ENCODE measurements around the gene CDS2. TPM values are rescaled to one million over a fixed set of nuclear protein-coding genes. Genes with fewer than 3 reads are reported as not detected.
A peak's percentile ranks its signal among the peaks of the same experiment; 100 is the strongest.

The CDS2 gene
- polyA plus RNA-seq (2012; ENCODE audit: insufficient read length, low read depth): 11.9 TPM

GRCh38 chr20:5126512-5127203, at the start of gene CDS2:
TSS of gene CDS2 (plus strand) at chr20:5127008. CDS start at chr20:5127093, 85 bp downstream.
- TF ChIP-seq REST (IDR thresholded peaks at IDR 0.05; ENCODE audit: insufficient read depth in 1 of 2, low read depth in 2 of 2, low read length in 2 of 2) (peak in 1 of 2 experiments; percentile 49; a peak in 1 of 4 replicates), FOXP2 (optimal IDR thresholded peaks at IDR 0.05; ENCODE audit: borderline replicate concordance, extremely low read depth, extremely low read length, insufficient read depth) (peak; percentile 22), SIN3A (IDR thresholded peaks at IDR 0.05; ENCODE audit: borderline replicate concordance, insufficient read depth, low read length) (peak; percentile 40; the same call in 1 of the 2 replicates), TAF1 (IDR thresholded peaks at IDR 0.05; ENCODE audit: borderline replicate concordance, insufficient read depth, low read length) (0 out of 2 replicates have a peak, but pooled peaks have one; percentile 43), POLR2AphosphoS5 (IDR thresholded peaks at IDR 0.05; ENCODE audit: low read depth, low read length) (no peak; the same call in 1 of the 2 replicates)

DNA sequence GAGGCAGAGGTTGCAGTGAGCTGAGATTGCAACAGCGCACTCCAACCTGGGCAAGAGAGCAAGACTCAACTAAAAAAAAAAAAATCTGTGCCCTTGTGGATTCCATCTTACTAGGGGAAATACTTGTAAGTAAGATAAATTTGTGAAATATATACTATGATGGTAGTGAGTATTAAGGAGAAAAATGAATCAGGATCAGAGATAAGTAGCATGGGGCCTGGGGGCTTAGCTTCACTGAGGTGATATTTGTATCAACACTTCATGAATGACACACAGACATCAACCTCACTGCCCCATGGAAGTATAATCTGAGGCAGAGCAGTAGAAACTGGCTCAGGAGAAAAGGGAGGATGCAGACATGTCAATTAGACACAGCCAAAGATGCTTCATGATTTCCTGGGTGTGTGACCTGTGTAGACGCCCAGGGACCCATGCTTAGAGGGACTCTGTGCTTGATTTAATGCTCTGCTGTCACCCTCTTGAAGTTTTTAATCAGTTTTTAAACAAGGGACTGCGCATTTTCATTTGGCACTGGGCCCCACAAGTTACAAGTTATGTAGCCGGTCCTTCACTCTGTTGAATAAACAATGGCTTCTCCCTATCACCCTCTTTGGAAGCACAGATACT, 48.9 kb upstream of the CDS2 start:
- TF ChIP-seq TAF1 (IDR thresholded peaks at IDR 0.05; ENCODE audit: borderline replicate concordance, insufficient read depth, low read length): no peak
- TF ChIP-seq POLR2AphosphoS5 (IDR thresholded peaks at IDR 0.05; ENCODE audit: low read depth, low read length): no peak
- TF ChIP-seq FOXP2 (optimal IDR thresholded peaks at IDR 0.05; ENCODE audit: borderline replicate concordance, extremely low read depth, extremely low read length, insufficient read depth): no peak
- no peak for TF ChIP-seq REST (IDR thresholded peaks at IDR 0.05; ENCODE audit: insufficient read depth in 1 of 2, low read depth in 2 of 2, low read length in 2 of 2)
- TF ChIP-seq SIN3A (IDR thresholded peaks at IDR 0.05; ENCODE audit: borderline replicate concordance, insufficient read depth, low read length): no peak

DNA sequence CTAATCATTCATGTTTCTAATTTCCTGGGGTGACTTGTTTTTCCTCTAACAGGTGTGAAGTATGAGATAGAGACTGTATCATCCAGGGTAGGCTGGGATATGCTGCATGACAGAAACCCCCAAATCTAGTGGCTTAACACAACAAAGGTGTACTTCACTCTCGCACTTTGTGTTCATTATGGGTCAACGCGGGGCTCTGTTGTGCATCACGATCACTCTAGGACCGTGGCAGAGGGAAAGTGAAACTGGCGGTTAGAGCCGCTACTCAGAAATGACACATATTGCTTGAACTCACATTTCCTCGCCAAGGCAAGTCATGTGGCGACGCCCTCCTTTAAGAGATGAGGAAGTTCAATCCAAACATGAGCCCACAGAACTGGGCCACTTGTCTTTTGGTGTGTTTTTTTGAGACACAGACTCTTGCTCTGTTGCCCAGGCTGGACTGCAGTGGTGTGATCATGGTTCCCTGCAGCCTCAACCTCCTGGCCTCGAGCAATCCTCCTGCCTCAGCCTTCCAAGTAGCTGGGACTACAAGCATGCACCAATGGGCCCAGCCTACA, 48.3 kb upstream of the CDS2 start:
- TF ChIP-seq POLR2AphosphoS5 (IDR thresholded peaks at IDR 0.05; ENCODE audit: low read depth, low read length) (no peak), SIN3A (IDR thresholded peaks at IDR 0.05; ENCODE audit: borderline replicate concordance, insufficient read depth, low read length) (no peak), FOXP2 (optimal IDR thresholded peaks at IDR 0.05; ENCODE audit: borderline replicate concordance, extremely low read depth, extremely low read length, insufficient read depth) (no peak), REST (IDR thresholded peaks at IDR 0.05; ENCODE audit: insufficient read depth in 1 of 2, low read depth in 2 of 2, low read length in 2 of 2) (no peak), TAF1 (IDR thresholded peaks at IDR 0.05; ENCODE audit: borderline replicate concordance, insufficient read depth, low read length) (no peak)

DNA sequence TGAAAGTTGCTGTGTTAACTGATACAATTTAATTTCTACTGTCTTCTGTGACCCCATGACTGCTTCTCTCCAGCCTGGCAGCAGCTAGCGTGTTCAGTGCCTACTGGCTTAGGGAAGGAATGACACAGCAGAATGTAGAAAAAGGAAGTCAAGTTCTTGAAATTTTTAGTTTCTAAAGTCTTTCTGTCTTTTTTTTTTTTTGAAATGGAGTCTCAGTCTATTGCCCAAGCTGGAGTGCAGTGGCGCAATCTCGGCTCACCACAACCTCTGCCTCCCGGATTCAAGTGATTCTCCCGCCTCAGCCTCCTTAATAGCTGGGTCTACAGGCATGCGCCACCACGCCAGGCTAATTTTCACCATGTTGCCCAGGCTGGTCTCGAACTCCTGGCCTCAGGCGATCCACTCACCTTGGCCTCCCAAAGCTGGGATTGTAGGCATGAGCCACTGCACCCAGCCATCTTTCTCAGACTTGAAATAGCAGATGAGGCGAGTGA, 46.4 kb upstream of the CDS2 start:
- TF ChIP-seq TAF1 (IDR thresholded peaks at IDR 0.05; ENCODE audit: borderline replicate concordance, insufficient read depth, low read length) (no peak), FOXP2 (optimal IDR thresholded peaks at IDR 0.05; ENCODE audit: borderline replicate concordance, extremely low read depth, extremely low read length, insufficient read depth) (no peak), SIN3A (IDR thresholded peaks at IDR 0.05; ENCODE audit: borderline replicate concordance, insufficient read depth, low read length) (no peak), POLR2AphosphoS5 (IDR thresholded peaks at IDR 0.05; ENCODE audit: low read depth, low read length) (no peak), REST (IDR thresholded peaks at IDR 0.05; ENCODE audit: insufficient read depth in 1 of 2, low read depth in 2 of 2, low read length in 2 of 2) (no peak)

Data from PFSK-1 (cell line).